Measurements from ENCODE around the gene KLF13. TPM values are rescaled to one million over a fixed set of nuclear protein-coding genes. Genes with fewer than 3 reads are reported as not detected.

KLF13 gene
- total RNA-seq, 2 donors from 2014 or later = 18.7 to 18.9 TPM

DNA sequence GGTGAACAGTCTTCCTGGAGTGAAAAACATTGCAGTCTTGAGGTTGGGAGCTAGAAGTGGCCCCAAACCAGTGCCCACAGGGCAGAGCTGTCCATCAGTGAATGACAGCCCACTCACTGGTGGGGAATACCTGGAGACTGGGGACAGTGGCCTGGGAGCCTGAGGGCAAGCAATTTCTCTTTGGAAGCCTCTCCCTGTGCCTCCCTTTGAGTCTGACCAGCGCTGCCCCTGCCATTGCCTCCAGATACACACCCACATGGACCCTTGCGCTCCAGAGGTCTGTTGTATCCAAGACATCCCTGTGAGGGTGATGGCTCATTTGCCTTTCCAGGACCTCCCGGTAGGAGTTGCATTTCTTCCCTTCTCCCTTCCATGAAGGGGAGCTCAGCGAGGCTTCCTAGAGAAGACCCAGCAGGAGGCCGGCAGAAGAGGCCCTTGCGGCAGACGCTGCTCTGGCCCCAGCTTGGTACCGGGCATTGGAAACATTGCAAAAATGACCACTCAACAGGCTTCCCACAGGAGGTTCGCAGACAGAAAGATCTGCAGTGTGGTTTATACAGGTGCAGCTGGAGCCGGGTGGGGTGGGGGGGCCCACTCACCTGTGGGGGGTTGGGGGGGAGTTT lies 38.5 kb downstream of the KLF13 start:
- Histone ChIP-seq H3K27me3 (ENCODE audit: control insufficient read depth, insufficient read depth, low read length, poor library complexity, severe bottlenecking) (no peaks in the 10 kb centered on the region), H3K4me3 (ENCODE audit: low read length) (no peak overlapping the region), H3K9ac (ENCODE audit: extremely low read depth, low read length, poor library complexity, severe bottlenecking) (no peak overlapping the region), H3K36me3 (ENCODE audit: control insufficient read depth, insufficient read depth, low read length) (no peaks in the 10 kb centered on the region), H3K27ac (ENCODE audit: low read depth, low read length) (no peak overlapping the region), H3K4me1 (ENCODE audit: control insufficient read depth, insufficient read depth, low read length) (peaks cover 15% of the 10 kb centered on the region), H3K9me3 (ENCODE audit: control insufficient read depth, low read length) (peaks cover 10% of the 10 kb centered on the region)
- H3K4me3 Mint-ChIP-seq = peak overlapping the region; percentile 38
- peaks cover 36% of the 10 kb centered on the region for H3K4me1 Mint-ChIP-seq
- H3K27me3 Mint-ChIP-seq (ENCODE audit: insufficient read depth) = no peaks in the 10 kb centered on the region
- DNase-seq = no peak
- H3K36me3 Mint-ChIP-seq (ENCODE audit: low read depth) = peaks cover 3% of the 10 kb centered on the region
- peaks cover 6% of the 10 kb centered on the region for H3K9me3 Mint-ChIP-seq
- H3K27ac Mint-ChIP-seq = no peak overlapping the region
- TF ChIP-seq, protein P1, sequence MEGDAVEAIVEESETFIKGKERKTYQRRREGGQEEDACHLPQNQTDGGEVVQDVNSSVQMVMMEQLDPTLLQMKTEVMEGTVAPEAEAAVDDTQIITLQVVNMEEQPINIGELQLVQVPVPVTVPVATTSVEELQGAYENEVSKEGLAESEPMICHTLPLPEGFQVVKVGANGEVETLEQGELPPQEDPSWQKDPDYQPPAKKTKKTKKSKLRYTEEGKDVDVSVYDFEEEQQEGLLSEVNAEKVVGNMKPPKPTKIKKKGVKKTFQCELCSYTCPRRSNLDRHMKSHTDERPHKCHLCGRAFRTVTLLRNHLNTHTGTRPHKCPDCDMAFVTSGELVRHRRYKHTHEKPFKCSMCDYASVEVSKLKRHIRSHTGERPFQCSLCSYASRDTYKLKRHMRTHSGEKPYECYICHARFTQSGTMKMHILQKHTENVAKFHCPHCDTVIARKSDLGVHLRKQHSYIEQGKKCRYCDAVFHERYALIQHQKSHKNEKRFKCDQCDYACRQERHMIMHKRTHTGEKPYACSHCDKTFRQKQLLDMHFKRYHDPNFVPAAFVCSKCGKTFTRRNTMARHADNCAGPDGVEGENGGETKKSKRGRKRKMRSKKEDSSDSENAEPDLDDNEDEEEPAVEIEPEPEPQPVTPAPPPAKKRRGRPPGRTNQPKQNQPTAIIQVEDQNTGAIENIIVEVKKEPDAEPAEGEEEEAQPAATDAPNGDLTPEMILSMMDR (conservative IDR thresholded peaks at IDR 0.05) = no peak
- WGBS, 2 experiments (ENCODE audit: insufficient coverage in 1 of 2, insufficient read length in 1 of 2) = 75 to 94% methylated on average over 2 to 10 of the region's 10 CpGs

DNA sequence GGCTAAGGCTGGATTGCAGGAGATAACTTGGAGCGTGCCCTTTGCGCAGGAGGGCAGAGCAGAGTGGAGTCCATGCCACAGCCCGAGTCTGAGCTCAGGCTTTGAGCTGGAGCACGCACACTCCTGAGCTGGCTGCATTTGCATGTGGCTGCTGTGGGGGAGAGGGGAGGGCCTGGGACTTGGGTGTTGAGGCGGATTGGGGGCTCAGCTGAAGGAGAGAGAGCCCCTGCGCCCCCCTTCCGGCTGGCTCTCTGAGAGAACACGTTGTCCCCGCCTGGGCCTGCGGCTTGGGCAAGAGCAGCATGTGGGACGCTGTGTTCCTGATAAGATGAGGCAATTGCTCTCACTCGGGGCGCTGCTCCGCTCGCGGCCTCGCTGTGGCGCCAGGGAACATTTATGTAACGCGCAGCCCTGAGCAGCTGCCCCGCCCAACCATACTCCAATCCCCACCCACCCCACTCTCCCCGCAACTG lies 39.1 kb downstream of the KLF13 start:
- peak; percentile 90 for DNase-seq
- WGBS, 2 experiments (ENCODE audit: insufficient coverage in 1 of 2, insufficient read length in 1 of 2) = 32% methylated on average over 9 to 22 of the region's 22 CpGs
- H3K27ac ChIP-seq (ENCODE audit: low read depth, low read length) = no peak overlapping the region
- H3K9ac ChIP-seq (ENCODE audit: extremely low read depth, low read length, poor library complexity, severe bottlenecking) = no peak overlapping the region
- Mint-ChIP-seq H3K36me3 (ENCODE audit: low read depth) (peaks cover 3% of the 10 kb centered on the region), H3K27me3 (ENCODE audit: insufficient read depth) (no peaks in the 10 kb centered on the region), H3K4me3 (peak overlapping the region; percentile 38), H3K9me3 (peaks cover 6% of the 10 kb centered on the region), H3K4me1 (peaks cover 36% of the 10 kb centered on the region), H3K27ac (peak overlapping the region; percentile 39)
- no peaks in the 10 kb centered on the region for H3K36me3 ChIP-seq (ENCODE audit: control insufficient read depth, insufficient read depth, low read length)
- no peaks in the 10 kb centered on the region for H3K27me3 ChIP-seq (ENCODE audit: control insufficient read depth, insufficient read depth, low read length, poor library complexity, severe bottlenecking)
- no peak overlapping the region for H3K4me3 ChIP-seq (ENCODE audit: low read length)
- TF ChIP-seq, protein P1 (conservative IDR thresholded peaks at IDR 0.05) = peak; percentile 62
- H3K9me3 ChIP-seq (ENCODE audit: control insufficient read depth, low read length) = peaks cover 10% of the 10 kb centered on the region
- peaks cover 15% of the 10 kb centered on the region for H3K4me1 ChIP-seq (ENCODE audit: control insufficient read depth, insufficient read depth, low read length)

- H3K27me3 ChIP-seq (ENCODE audit: control insufficient read depth, insufficient read depth, low read length, poor library complexity, severe bottlenecking) = no peaks in the 10 kb centered on the region
- peaks cover 3% of the 10 kb centered on the region for H3K36me3 Mint-ChIP-seq (ENCODE audit: low read depth)
- H3K4me3 Mint-ChIP-seq = peak overlapping the region; percentile 38
- H3K9me3 ChIP-seq (ENCODE audit: control insufficient read depth, low read length) = peaks cover 10% of the 10 kb centered on the region
- no peak overlapping the region for H3K27ac Mint-ChIP-seq
- no peak overlapping the region for H3K4me3 ChIP-seq (ENCODE audit: low read length)
- no peak overlapping the region for H3K27ac ChIP-seq (ENCODE audit: low read depth, low read length)
- peaks cover 36% of the 10 kb centered on the region for H3K4me1 Mint-ChIP-seq
- H3K27me3 Mint-ChIP-seq (ENCODE audit: insufficient read depth) = no peaks in the 10 kb centered on the region
- H3K9me3 Mint-ChIP-seq = peaks cover 6% of the 10 kb centered on the region
- H3K36me3 ChIP-seq (ENCODE audit: control insufficient read depth, insufficient read depth, low read length) = no peaks in the 10 kb centered on the region
- TF ChIP-seq, protein P1 (conservative IDR thresholded peaks at IDR 0.05) = no peak
- 58 to 63% methylated on average over 1 to 7 of the region's 7 CpGs for WGBS, 2 experiments (ENCODE audit: insufficient coverage in 1 of 2, insufficient read length in 1 of 2)
- peak; percentile 71 for DNase-seq
- H3K4me1 ChIP-seq (ENCODE audit: control insufficient read depth, insufficient read depth, low read length) = peaks cover 15% of the 10 kb centered on the region
- H3K9ac ChIP-seq (ENCODE audit: extremely low read depth, low read length, poor library complexity, severe bottlenecking) = no peak overlapping the region
Measured at GRCh38 chr15:31366169-31366734, 39.6 kb downstream of the KLF13 start.
